ENCODE measurements around the gene PRTG. TPM values are rescaled to one million over a fixed set of nuclear protein-coding genes. Genes with fewer than 3 reads are reported as not detected.

The PRTG gene
- total and polyA plus RNA-seq, 9 of the 15 experiments (the other 6 are each of a cell fraction or from before 2014, with no cell fraction given) = under 0.01 to 0.14 (median 0.06) TPM; not detected in 1

DNA sequence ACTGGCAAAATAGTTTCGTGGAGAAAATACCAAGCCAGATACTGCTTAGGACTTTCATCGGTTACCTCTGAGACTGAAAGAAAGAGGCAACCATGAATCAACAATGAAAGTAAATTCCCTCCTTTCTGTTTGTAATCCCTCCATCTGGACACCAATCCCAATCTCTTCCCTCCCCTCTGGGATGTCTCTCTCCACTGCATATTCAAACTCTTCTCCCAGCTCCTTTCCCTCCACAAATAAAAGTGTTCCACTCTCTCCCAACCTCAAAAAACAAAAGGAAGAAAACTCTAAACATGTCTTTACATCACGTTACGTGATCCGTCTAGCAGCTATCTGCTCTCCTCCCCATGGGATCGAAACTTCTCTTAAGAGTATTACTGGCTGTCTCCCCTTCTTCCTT lies 55.2 kb downstream of the PRTG start:
- no peak overlapping the region for H3K9ac ChIP-seq (ENCODE audit: insufficient read depth in 1 of 2, low read depth in 2 of 2, low read length in 2 of 2)
- H3K79me2 ChIP-seq (ENCODE audit: control insufficient read depth, insufficient read depth, low read length) = no peaks in the 10 kb centered on the region
- 5% methylated on average over 6 of the region's 6 CpGs for WGBS (ENCODE audit: insufficient coverage, low coverage, missing lambda C conversion rate)
- H4K20me1 ChIP-seq (replicated peaks; ENCODE audit: control insufficient read depth, insufficient read depth, low read length) = no peaks in the 10 kb centered on the region
- no peak overlapping the region for H2AFZ ChIP-seq (ENCODE audit: low read depth, low read length)
- POLR2A ChIA-PET = no interaction called here
- H3K4me3 ChIP-seq = no peak overlapping the region
- no peaks in the 10 kb centered on the region for H3K36me3 ChIP-seq (ENCODE audit: control insufficient read depth, insufficient read depth, low read length)
- intact Hi-C loops (cut with micrococcal nuclease) (no loop called here), in situ Hi-C loops (cut with MboI) (no loop called here)
- H3K27me3 ChIP-seq (ENCODE audit: control insufficient read depth in 2 of 2, insufficient read depth in 2 of 2, low read length in 2 of 2) = peaks cover 0 to 9% of the 10 kb centered on the region in 2 experiments; a peak in 2 of 5 replicates
- H3K4me1 ChIP-seq (replicated peaks in 1 of 2; ENCODE audit: control insufficient read depth in 2 of 2, insufficient read depth in 2 of 2, low read length in 2 of 2) = no peaks in the 10 kb centered on the region
- H3K9me3 ChIP-seq (replicated peaks; ENCODE audit: control insufficient read depth, insufficient read depth, low read depth, low read length) = no peaks in the 10 kb centered on the region
- no peak overlapping the region for H3K27ac ChIP-seq (ENCODE audit: extremely low read depth, low read depth, low read length)
- no peak for ATAC-seq
- no TSS peak for BruUV-seq (replicated peaks)
- no peaks in the 10 kb centered on the region for H3K9me1 ChIP-seq (ENCODE audit: control insufficient read depth, insufficient read depth, low read length)
- CTCF ChIA-PET (ENCODE audit: low intra/inter-chr PET ratio) = no interaction called here
- no peak for DNase-seq (ENCODE audit: extremely low read depth in 1 of 4, low spot score in 3 of 4)
- no peak for FAIRE-seq
- H3K4me2 ChIP-seq (ENCODE audit: insufficient read depth, low read length) = no peak overlapping the region
- TF ChIP-seq, protein P1, sequence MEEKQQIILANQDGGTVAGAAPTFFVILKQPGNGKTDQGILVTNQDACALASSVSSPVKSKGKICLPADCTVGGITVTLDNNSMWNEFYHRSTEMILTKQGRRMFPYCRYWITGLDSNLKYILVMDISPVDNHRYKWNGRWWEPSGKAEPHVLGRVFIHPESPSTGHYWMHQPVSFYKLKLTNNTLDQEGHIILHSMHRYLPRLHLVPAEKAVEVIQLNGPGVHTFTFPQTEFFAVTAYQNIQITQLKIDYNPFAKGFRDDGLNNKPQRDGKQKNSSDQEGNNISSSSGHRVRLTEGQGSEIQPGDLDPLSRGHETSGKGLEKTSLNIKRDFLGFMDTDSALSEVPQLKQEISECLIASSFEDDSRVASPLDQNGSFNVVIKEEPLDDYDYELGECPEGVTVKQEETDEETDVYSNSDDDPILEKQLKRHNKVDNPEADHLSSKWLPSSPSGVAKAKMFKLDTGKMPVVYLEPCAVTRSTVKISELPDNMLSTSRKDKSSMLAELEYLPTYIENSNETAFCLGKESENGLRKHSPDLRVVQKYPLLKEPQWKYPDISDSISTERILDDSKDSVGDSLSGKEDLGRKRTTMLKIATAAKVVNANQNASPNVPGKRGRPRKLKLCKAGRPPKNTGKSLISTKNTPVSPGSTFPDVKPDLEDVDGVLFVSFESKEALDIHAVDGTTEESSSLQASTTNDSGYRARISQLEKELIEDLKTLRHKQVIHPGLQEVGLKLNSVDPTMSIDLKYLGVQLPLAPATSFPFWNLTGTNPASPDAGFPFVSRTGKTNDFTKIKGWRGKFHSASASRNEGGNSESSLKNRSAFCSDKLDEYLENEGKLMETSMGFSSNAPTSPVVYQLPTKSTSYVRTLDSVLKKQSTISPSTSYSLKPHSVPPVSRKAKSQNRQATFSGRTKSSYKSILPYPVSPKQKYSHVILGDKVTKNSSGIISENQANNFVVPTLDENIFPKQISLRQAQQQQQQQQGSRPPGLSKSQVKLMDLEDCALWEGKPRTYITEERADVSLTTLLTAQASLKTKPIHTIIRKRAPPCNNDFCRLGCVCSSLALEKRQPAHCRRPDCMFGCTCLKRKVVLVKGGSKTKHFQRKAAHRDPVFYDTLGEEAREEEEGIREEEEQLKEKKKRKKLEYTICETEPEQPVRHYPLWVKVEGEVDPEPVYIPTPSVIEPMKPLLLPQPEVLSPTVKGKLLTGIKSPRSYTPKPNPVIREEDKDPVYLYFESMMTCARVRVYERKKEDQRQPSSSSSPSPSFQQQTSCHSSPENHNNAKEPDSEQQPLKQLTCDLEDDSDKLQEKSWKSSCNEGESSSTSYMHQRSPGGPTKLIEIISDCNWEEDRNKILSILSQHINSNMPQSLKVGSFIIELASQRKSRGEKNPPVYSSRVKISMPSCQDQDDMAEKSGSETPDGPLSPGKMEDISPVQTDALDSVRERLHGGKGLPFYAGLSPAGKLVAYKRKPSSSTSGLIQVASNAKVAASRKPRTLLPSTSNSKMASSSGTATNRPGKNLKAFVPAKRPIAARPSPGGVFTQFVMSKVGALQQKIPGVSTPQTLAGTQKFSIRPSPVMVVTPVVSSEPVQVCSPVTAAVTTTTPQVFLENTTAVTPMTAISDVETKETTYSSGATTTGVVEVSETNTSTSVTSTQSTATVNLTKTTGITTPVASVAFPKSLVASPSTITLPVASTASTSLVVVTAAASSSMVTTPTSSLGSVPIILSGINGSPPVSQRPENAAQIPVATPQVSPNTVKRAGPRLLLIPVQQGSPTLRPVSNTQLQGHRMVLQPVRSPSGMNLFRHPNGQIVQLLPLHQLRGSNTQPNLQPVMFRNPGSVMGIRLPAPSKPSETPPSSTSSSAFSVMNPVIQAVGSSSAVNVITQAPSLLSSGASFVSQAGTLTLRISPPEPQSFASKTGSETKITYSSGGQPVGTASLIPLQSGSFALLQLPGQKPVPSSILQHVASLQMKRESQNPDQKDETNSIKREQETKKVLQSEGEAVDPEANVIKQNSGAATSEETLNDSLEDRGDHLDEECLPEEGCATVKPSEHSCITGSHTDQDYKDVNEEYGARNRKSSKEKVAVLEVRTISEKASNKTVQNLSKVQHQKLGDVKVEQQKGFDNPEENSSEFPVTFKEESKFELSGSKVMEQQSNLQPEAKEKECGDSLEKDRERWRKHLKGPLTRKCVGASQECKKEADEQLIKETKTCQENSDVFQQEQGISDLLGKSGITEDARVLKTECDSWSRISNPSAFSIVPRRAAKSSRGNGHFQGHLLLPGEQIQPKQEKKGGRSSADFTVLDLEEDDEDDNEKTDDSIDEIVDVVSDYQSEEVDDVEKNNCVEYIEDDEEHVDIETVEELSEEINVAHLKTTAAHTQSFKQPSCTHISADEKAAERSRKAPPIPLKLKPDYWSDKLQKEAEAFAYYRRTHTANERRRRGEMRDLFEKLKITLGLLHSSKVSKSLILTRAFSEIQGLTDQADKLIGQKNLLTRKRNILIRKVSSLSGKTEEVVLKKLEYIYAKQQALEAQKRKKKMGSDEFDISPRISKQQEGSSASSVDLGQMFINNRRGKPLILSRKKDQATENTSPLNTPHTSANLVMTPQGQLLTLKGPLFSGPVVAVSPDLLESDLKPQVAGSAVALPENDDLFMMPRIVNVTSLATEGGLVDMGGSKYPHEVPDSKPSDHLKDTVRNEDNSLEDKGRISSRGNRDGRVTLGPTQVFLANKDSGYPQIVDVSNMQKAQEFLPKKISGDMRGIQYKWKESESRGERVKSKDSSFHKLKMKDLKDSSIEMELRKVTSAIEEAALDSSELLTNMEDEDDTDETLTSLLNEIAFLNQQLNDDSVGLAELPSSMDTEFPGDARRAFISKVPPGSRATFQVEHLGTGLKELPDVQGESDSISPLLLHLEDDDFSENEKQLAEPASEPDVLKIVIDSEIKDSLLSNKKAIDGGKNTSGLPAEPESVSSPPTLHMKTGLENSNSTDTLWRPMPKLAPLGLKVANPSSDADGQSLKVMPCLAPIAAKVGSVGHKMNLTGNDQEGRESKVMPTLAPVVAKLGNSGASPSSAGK (IDR thresholded peaks at IDR 0.05) = no peak
- TF ChIP-seq, protein P2, sequence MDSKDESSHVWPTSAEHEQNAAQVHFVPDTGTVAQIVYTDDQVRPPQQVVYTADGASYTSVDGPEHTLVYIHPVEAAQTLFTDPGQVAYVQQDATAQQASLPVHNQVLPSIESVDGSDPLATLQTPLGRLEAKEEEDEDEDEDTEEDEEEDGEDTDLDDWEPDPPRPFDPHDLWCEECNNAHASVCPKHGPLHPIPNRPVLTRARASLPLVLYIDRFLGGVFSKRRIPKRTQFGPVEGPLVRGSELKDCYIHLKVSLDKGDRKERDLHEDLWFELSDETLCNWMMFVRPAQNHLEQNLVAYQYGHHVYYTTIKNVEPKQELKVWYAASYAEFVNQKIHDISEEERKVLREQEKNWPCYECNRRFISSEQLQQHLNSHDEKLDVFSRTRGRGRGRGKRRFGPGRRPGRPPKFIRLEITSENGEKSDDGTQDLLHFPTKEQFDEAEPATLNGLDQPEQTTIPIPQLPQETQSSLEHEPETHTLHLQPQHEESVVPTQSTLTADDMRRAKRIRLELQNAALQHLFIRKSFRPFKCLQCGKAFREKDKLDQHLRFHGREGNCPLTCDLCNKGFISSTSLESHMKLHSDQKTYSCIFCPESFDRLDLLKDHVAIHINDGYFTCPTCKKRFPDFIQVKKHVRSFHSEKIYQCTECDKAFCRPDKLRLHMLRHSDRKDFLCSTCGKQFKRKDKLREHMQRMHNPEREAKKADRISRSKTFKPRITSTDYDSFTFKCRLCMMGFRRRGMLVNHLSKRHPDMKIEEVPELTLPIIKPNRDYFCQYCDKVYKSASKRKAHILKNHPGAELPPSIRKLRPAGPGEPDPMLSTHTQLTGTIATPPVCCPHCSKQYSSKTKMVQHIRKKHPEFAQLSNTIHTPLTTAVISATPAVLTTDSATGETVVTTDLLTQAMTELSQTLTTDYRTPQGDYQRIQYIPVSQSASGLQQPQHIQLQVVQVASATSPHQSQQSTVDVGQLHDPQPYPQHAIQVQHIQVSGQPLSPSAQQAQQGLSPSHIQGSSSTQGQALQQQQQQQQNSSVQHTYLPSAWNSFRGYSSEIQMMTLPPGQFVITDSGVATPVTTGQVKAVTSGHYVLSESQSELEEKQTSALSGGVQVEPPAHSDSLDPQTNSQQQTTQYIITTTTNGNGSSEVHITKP (IDR thresholded peaks at IDR 0.05; ENCODE audit: partially characterized antibody) = no peak
- TF ChIP-seq SRF (CRISPR knock-in tag; IDR thresholded peaks at IDR 0.05) (no peak), E2F3 (CRISPR knock-in tag; IDR thresholded peaks at IDR 0.05) (no peak), RHOXF2B (CRISPR knock-in tag; conservative IDR thresholded peaks at IDR 0.05) (no peak), PTTG1 (tag; IDR thresholded peaks at IDR 0.05; ENCODE audit: low read depth) (no peak), CTBP1 (IDR thresholded peaks at IDR 0.05; ENCODE audit: borderline replicate concordance) (no peak)

Measured in K562 (cell line).